MM.1S (cell line): ENCODE results near the gene SLC4A1AP.

Source experiments
- DNase-seq: peaks from one replicate; pipeline ENCODE4 v3.0.0-alpha.2; 2015
- H2AFZ ChIP-seq: fragments of 300-600 bp; sonication (generic); 2 replicates; pipeline ENCODE4 v1.6.0; 2016; ENCODE audit warnings: antibody characterized with exemption, low read length
- H3F3A ChIP-seq: fragments of 300-600 bp; sonication (generic); 2 replicates; pipeline ENCODE4 v1.6.1; 2016; ENCODE audit warnings: mild to moderate bottlenecking, antibody characterized with exemption, low read length, moderate library complexity, mixed read lengths; ENCODE audit not compliant: insufficient read depth
- H3K27ac ChIP-seq: fragments of 300-600 bp; sonication (generic); 2 replicates; pipeline ENCODE4 v1.5.1; 2016; ENCODE audit warnings: mild to moderate bottlenecking, low read length
- H3K27me3 ChIP-seq: fragments of 300-600 bp; sonication (generic); replicated peaks from 2 replicates; pipeline ENCODE4 v1.6.0; 2016; ENCODE audit warnings: low read length; ENCODE audit not compliant: insufficient read depth
- H3K36me3 ChIP-seq: fragments of 300-600 bp; sonication (generic); replicated peaks from 2 replicates; pipeline ENCODE4 v1.6.1; 2016; ENCODE audit warnings: mild to moderate bottlenecking, low read length, mixed read lengths; ENCODE audit not compliant: insufficient read depth
- H3K4me1 ChIP-seq: fragments of 300-600 bp; sonication (generic); 2 replicates; pipeline ENCODE4 v1.6.1; 2016; ENCODE audit warnings: low read length, mixed read lengths
- H3K4me2 ChIP-seq: fragments of 300-600 bp; sonication (generic); 2 replicates; pipeline ENCODE4 v1.6.0; 2016; ENCODE audit warnings: low read depth, low read length
- H3K4me3 ChIP-seq: fragments of 300-600 bp; sonication (generic); 2 replicates; pipeline ENCODE4 v1.5.1; 2016; ENCODE audit warnings: low read length, mixed read lengths
- H3K79me2 ChIP-seq: fragments of 300-600 bp; sonication (generic); 2 replicates; pipeline ENCODE4 v1.6.1; 2016; ENCODE audit warnings: mixed run types, low read length, mixed read lengths
- H3K9ac ChIP-seq: fragments of 300-600 bp; sonication (generic); 2 replicates; pipeline ENCODE4 v1.6.1; 2016; ENCODE audit warnings: low read length, mixed read lengths
- H3K9me2 ChIP-seq: fragments of 300-600 bp; sonication (generic); replicated peaks from 2 replicates; pipeline ENCODE4 v1.6.1; 2016; ENCODE audit warnings: mild to moderate bottlenecking, low read length, mixed read lengths; ENCODE audit not compliant: insufficient read depth
- H3K9me3 ChIP-seq: fragments of 300-600 bp; sonication (generic); replicated peaks from 2 replicates; pipeline ENCODE4 v1.6.1; 2016; ENCODE audit warnings: mild to moderate bottlenecking, low read length, mixed read lengths; ENCODE audit not compliant: insufficient read depth
- H4K20me1 ChIP-seq: fragments of 300-600 bp; sonication (generic); 2 replicates; pipeline ENCODE4 v1.6.1; 2016; ENCODE audit warnings: mild to moderate bottlenecking, low read length, moderate library complexity, mixed read lengths; ENCODE audit not compliant: insufficient read depth
- CTCF ChIP-seq: fragments of 300-600 bp; sonication (generic); IDR thresholded peaks from 2 replicates; pipeline ENCODE4 v1.5.1; 2016; ENCODE audit warnings: antibody characterized with exemption, low read length, mixed read lengths
- EZH2 ChIP-seq: fragments of 300-600 bp; sonication (generic); optimal IDR thresholded peaks from 2 replicates; pipeline ENCODE3; 2017; ENCODE audit warnings: low read depth, mild to moderate bottlenecking, antibody characterized with exemption, low read length, mixed read lengths
- EZH2phosphoT487 ChIP-seq: fragments of 300-600 bp; sonication (generic); IDR thresholded peaks from 2 replicates; pipeline ENCODE4 v1.6.1; 2018; ENCODE audit warnings: antibody characterized with exemption, low read length

Gene SLC4A1AP

GRCh38 chr2:27714851-27715291, 51.2 kb downstream of the SLC4A1AP start:
- Histone ChIP-seq H3K27ac (no peak overlapping the region), H3K9me3 (no peaks in the 10 kb centered on the region), H3K79me2 (no peaks in the 10 kb centered on the region), H3K9me2 (no peaks in the 10 kb centered on the region), H3K4me1 (peaks cover 17% of the 10 kb centered on the region), H3K4me3 (peak overlapping the region; percentile 46; the same call in 1 of the 2 replicates), H3K36me3 (no peaks in the 10 kb centered on the region), H3K9ac (peak overlapping the region; percentile 37; the same call in 1 of the 2 replicates), H3K4me2 (peak overlapping the region; percentile 86), H4K20me1 (no peaks in the 10 kb centered on the region), H2AFZ (peak overlapping the region; percentile 80), H3F3A (peaks cover 9% of the 10 kb centered on the region; the same call in 1 of the 2 replicates), H3K27me3 (no peaks in the 10 kb centered on the region)
- TF ChIP-seq EZH2 (no peak), EZH2phosphoT487 (no peak), CTCF (no peak)
- DNase-seq: no peak

GRCh38 chr2:27715318-27716210, 51.9 kb downstream of the SLC4A1AP start:
- TF ChIP-seq EZH2 (no peak), EZH2phosphoT487 (no peak), CTCF (no peak)
- peak overlapping the region; percentile 37; the same call in 1 of the 2 replicates for H3K9ac ChIP-seq
- H3K27me3 ChIP-seq: no peaks in the 10 kb centered on the region
- DNase-seq: peak; percentile 54
- H3K9me3 ChIP-seq: no peaks in the 10 kb centered on the region
- H3K9me2 ChIP-seq: no peaks in the 10 kb centered on the region
- H3K79me2 ChIP-seq: no peaks in the 10 kb centered on the region
- H3K27ac ChIP-seq: peak overlapping the region; percentile 41; the same call in 1 of the 2 replicates
- H4K20me1 ChIP-seq: no peaks in the 10 kb centered on the region
- H3K36me3 ChIP-seq: no peaks in the 10 kb centered on the region
- peak overlapping the region; percentile 97 for H3K4me2 ChIP-seq
- H3F3A ChIP-seq: peaks cover 9% of the 10 kb centered on the region; the same call in 1 of the 2 replicates
- peak overlapping the region; percentile 80 for H2AFZ ChIP-seq
- peak overlapping the region; percentile 70 for H3K4me3 ChIP-seq
- peaks cover 17% of the 10 kb centered on the region for H3K4me1 ChIP-seq

GRCh38 chr2:27716301-27717069, 52.8 kb downstream of the SLC4A1AP start:
- peak; percentile 31 for DNase-seq
- Histone ChIP-seq H2AFZ (peak overlapping the region; percentile 68), H3K9me3 (no peaks in the 10 kb centered on the region), H3K4me2 (peak overlapping the region; percentile 97), H3K4me1 (peaks cover 17% of the 10 kb centered on the region), H3K4me3 (peak overlapping the region; percentile 70), H3K9me2 (no peaks in the 10 kb centered on the region), H3K9ac (peak overlapping the region; percentile 34), H3F3A (peaks cover 9% of the 10 kb centered on the region; the same call in 1 of the 2 replicates), H4K20me1 (no peaks in the 10 kb centered on the region), H3K79me2 (no peaks in the 10 kb centered on the region), H3K36me3 (no peaks in the 10 kb centered on the region), H3K27ac (peak overlapping the region; percentile 41; the same call in 1 of the 2 replicates), H3K27me3 (no peaks in the 10 kb centered on the region)
- TF ChIP-seq EZH2: no peak
- no peak for TF ChIP-seq CTCF
- no peak for TF ChIP-seq EZH2phosphoT487
